Progenitor cell of endocrine pancreas (in vitro differentiated cells): ENCODE results near the gene LRBA. TPM values are rescaled to one million over a fixed set of nuclear protein-coding genes. Genes with fewer than 3 reads are reported as not detected.

ENCODE experiments used
- DNase-seq: peaks from one replicate; pipeline ENCODE4 v3.0.0; 2021; ENCODE audit warnings: low spot score; ENCODE audit not compliant: unreplicated experiment
- H3K27ac Mint-ChIP-seq: 2 replicates; pipeline ENCODE4 v1.8.0; 2021; ENCODE audit warnings: mild to moderate bottlenecking, moderate library complexity, mixed read lengths
- H3K27me3 Mint-ChIP-seq: 2 replicates; pipeline ENCODE4 v1.8.0; 2021; ENCODE audit warnings: mixed read lengths
- H3K36me3 Mint-ChIP-seq: 2 replicates; pipeline ENCODE4 v1.8.0; 2022; ENCODE audit warnings: mixed read lengths; ENCODE audit not compliant: insufficient read depth
- H3K4me1 Mint-ChIP-seq: 2 replicates; pipeline ENCODE4 v1.8.0; 2021; ENCODE audit warnings: low read depth, mixed read lengths
- H3K4me3 Mint-ChIP-seq: 2 replicates; pipeline ENCODE4 v1.8.0; 2021; ENCODE audit warnings: low read depth, mild to moderate bottlenecking, moderate library complexity, mixed read lengths
- H3K9me3 Mint-ChIP-seq: 2 replicates; pipeline ENCODE4 v1.8.0; 2021; ENCODE audit warnings: low read depth, mixed read lengths
- total RNA-seq: library from RNA; stranded (reverse); gene quantifications from 2 replicates; pipeline ENCODE4 v1.2.1, GENCODE V29; 2021
- TF ChIP-seq, protein P1 (sequence below): fragments of 200-600 bp; sonication (generic); IDR thresholded peaks from one replicate; pipeline ENCODE4 v1.5.0; 2021; ENCODE audit warnings: antibody characterized with exemption, mild to moderate bottlenecking; ENCODE audit not compliant: unreplicated experiment

Gene LRBA
- total RNA-seq, 1 donor from 2014 or later = 95.2 TPM

DNA sequence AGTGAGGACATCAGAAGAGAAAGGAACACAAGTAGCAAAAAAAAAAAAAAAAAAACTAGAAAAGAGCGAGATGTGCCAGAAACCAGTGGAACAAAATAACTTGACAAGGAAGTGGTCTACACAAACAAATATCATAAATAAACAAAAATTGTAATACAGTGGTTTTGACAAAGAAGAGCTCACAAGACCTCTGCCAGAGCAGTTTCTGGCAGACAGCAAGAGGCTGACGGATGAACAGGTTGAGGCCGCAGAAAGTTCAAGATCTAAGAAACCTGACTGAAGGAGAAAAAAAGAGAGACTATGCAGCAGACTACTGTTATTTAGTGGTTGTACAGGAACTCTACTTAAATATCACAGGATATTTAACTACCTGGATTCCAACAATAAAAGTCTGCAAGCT, 367.0 kb downstream of the LRBA start:
- Mint-ChIP-seq H3K4me3 (no peak overlapping the region), H3K36me3 (no peaks in the 10 kb centered on the region), H3K4me1 (peaks cover 4% of the 10 kb centered on the region), H3K27me3 (no peaks in the 10 kb centered on the region), H3K9me3 (no peaks in the 10 kb centered on the region), H3K27ac (no peak overlapping the region)
- no peak for DNase-seq
- TF ChIP-seq, protein P1, sequence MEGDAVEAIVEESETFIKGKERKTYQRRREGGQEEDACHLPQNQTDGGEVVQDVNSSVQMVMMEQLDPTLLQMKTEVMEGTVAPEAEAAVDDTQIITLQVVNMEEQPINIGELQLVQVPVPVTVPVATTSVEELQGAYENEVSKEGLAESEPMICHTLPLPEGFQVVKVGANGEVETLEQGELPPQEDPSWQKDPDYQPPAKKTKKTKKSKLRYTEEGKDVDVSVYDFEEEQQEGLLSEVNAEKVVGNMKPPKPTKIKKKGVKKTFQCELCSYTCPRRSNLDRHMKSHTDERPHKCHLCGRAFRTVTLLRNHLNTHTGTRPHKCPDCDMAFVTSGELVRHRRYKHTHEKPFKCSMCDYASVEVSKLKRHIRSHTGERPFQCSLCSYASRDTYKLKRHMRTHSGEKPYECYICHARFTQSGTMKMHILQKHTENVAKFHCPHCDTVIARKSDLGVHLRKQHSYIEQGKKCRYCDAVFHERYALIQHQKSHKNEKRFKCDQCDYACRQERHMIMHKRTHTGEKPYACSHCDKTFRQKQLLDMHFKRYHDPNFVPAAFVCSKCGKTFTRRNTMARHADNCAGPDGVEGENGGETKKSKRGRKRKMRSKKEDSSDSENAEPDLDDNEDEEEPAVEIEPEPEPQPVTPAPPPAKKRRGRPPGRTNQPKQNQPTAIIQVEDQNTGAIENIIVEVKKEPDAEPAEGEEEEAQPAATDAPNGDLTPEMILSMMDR = no peak

DNA sequence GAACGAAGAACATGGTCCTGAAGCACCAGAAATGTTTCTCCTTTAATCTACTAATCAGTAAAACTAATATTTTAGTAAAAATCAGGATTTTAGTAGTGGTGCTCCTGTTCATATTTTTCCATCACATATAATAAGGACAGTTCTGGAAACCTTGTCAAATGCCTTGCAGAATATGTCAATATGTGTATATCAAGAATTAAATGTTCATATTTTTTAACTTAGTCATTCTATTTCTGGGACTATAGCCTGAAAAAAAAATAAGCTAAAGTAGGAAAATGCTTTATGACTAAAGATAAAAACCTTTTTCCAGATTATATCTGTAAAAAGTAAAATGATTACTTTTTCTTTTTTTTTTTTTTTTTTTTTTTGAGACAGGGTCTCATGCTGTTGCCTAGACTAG, 368.1 kb downstream of the LRBA start:
- Mint-ChIP-seq H3K4me3 (no peak overlapping the region), H3K36me3 (no peaks in the 10 kb centered on the region), H3K9me3 (no peaks in the 10 kb centered on the region), H3K27me3 (no peaks in the 10 kb centered on the region), H3K27ac (no peak overlapping the region), H3K4me1 (peaks cover 4% of the 10 kb centered on the region)
- no peak for DNase-seq
- TF ChIP-seq, protein P1 = no peak

DNA sequence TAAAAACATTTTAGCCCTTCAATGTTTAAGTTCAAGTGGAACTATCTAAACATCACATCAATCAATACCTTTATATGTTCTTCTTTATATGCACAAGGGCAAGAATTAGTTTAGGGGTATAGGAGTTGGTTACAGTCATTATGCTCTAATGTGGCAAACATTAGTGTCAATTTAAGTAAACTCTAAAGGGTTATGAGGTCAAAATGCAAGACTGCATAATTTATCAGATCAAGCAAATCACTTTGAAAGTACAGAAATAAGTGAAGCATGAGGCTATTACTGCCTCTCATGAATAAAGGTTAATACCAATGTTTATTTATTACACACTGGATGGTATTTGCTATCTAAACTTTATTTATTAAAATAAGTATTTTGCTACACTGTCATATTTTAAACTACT, 373.5 kb downstream of the LRBA start:
- no peak overlapping the region for H3K27ac Mint-ChIP-seq
- no peak for DNase-seq
- no peaks in the 10 kb centered on the region for H3K27me3 Mint-ChIP-seq
- TF ChIP-seq, protein P1 = no peak
- H3K36me3 Mint-ChIP-seq = peaks cover 2% of the 10 kb centered on the region
- H3K4me3 Mint-ChIP-seq = no peak overlapping the region
- no peaks in the 10 kb centered on the region for H3K9me3 Mint-ChIP-seq
- H3K4me1 Mint-ChIP-seq = peaks cover 4% of the 10 kb centered on the region

DNA sequence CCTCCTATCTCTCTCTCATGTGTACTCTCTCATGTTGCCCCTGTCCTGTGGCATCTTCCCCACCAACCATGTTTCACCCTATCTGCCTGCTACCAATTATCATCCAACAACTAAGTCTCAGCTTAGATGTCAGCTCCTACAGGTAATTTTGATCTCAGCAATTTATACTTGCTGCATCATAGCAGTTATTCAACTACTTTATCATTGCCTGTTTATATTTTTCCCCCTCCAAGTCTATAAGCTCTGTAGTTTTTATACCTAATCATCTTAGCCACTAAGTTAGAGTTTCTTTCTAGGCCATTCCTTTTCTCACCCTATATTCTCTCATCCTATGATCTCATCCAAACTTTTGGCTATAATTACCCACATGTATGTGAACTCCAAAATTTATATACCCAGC, 382.4 kb downstream of the LRBA start:
- Mint-ChIP-seq H3K36me3 (peaks cover 7% of the 10 kb centered on the region), H3K27ac (no peak overlapping the region), H3K9me3 (peaks cover 11% of the 10 kb centered on the region), H3K4me3 (no peak overlapping the region), H3K4me1 (no peaks in the 10 kb centered on the region), H3K27me3 (no peaks in the 10 kb centered on the region)
- no peak for DNase-seq
- TF ChIP-seq, protein P1 = no peak

DNA sequence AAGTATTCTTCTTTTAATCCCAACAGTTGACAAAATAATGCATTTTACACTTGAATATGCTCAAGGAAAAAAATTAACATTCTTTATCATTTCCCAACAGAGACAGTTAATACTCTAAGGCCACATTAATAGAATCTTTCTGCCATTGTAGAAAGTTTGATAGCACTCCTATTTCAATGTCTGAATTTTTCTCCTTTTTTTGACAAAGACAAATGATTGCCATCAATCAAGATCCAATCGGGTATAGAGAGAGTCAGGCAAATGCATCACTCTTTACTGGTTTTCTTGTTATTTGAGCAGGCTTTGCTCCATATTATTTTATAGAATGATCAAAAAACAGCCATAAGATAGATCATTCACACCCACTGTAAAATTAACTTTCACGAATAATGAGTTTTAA, 387.0 kb downstream of the LRBA start:
- Mint-ChIP-seq H3K4me3 (no peak overlapping the region), H3K27ac (no peak overlapping the region), H3K9me3 (peaks cover 6% of the 10 kb centered on the region), H3K36me3 (peaks cover 2% of the 10 kb centered on the region), H3K4me1 (no peaks in the 10 kb centered on the region), H3K27me3 (no peaks in the 10 kb centered on the region)
- DNase-seq = no peak
- TF ChIP-seq, protein P1 = no peak
